ENCODE data around the gene ZSCAN22. TPM values are rescaled to one million over a fixed set of nuclear protein-coding genes. Genes with fewer than 3 reads are reported as not detected.
A peak's percentile ranks its signal among the peaks of the same experiment; 100 is the strongest.

ZSCAN22 gene
- total and polyA plus RNA-seq, 2 of the 13 experiments (the other 11 are each of a cell fraction or from before 2014, with no cell fraction given) = 2.5 to 3.5 TPM

GRCh38 chr19:58362272-58362994 is 35.6 kb downstream of the ZSCAN22 start, which contains the start of gene ZNF497 (continued):
- TF ChIP-seq, protein P1, sequence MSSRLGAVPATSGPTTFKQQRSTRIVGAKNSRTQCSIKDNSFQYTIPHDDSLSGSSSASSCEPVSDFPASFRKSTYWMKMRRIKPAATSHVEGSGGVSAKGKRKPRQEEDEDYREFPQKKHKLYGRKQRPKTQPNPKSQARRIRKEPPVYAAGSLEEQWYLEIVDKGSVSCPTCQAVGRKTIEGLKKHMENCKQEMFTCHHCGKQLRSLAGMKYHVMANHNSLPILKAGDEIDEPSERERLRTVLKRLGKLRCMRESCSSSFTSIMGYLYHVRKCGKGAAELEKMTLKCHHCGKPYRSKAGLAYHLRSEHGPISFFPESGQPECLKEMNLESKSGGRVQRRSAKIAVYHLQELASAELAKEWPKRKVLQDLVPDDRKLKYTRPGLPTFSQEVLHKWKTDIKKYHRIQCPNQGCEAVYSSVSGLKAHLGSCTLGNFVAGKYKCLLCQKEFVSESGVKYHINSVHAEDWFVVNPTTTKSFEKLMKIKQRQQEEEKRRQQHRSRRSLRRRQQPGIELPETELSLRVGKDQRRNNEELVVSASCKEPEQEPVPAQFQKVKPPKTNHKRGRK (CRISPR knock-in tag; IDR thresholded peaks at IDR 0.05) = no peak
- TF ChIP-seq, protein P2, sequence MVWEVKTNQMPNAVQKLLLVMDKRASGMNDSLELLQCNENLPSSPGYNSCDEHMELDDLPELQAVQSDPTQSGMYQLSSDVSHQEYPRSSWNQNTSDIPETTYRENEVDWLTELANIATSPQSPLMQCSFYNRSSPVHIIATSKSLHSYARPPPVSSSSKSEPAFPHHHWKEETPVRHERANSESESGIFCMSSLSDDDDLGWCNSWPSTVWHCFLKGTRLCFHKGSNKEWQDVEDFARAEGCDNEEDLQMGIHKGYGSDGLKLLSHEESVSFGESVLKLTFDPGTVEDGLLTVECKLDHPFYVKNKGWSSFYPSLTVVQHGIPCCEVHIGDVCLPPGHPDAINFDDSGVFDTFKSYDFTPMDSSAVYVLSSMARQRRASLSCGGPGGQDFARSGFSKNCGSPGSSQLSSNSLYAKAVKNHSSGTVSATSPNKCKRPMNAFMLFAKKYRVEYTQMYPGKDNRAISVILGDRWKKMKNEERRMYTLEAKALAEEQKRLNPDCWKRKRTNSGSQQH (CRISPR knock-in tag; IDR thresholded peaks at IDR 0.05; ENCODE audit: low read depth) = peak; percentile 13; the same call in 1 of the 2 replicates
- TF ChIP-seq ZFP36L2 (CRISPR knock-in tag; IDR thresholded peaks at IDR 0.05) (no peak), RFX3 (CRISPR knock-in tag; IDR thresholded peaks at IDR 0.05) (peak; percentile 100), TFDP2 (CRISPR knock-in tag; IDR thresholded peaks at IDR 0.05) (peak; percentile 81), HMG20A (CRISPR knock-in tag; IDR thresholded peaks at IDR 0.05; ENCODE audit: borderline replicate concordance) (no peak), ZNF790 (CRISPR knock-in tag; IDR thresholded peaks at IDR 0.05; ENCODE audit: borderline replicate concordance) (no peak), NR1H2 (CRISPR knock-in tag; IDR thresholded peaks at IDR 0.05; ENCODE audit: borderline replicate concordance, low read depth) (no peak), TOE1 (CRISPR knock-in tag; IDR thresholded peaks at IDR 0.05) (0 out of 2 replicates have a peak, but pooled peaks have one; percentile 27), MED13 (CRISPR knock-in tag; IDR thresholded peaks at IDR 0.05) (peak; percentile 72), SSRP1 (CRISPR knock-in tag; IDR thresholded peaks at IDR 0.05) (no peak; the same call in 1 of the 2 replicates), ZKSCAN5 (CRISPR knock-in tag; IDR thresholded peaks at IDR 0.05) (no peak), ZNF205 (CRISPR knock-in tag; IDR thresholded peaks at IDR 0.05) (peak; percentile 55; the same call in 1 of the 2 replicates), MTA1 (CRISPR knock-in tag; IDR thresholded peaks at IDR 0.05; ENCODE audit: borderline replicate concordance) (0 out of 2 replicates have a peak, but pooled peaks have one; percentile 21), ZNF274 (CRISPR knock-in tag; IDR thresholded peaks at IDR 0.05) (no peak; the same call in 1 of the 2 replicates), SAFB2 (CRISPR knock-in tag; IDR thresholded peaks at IDR 0.05; ENCODE audit: borderline replicate concordance, low read depth) (no peak), PLRG1 (conservative IDR thresholded peaks at IDR 0.05) (no peak), MLLT10 (CRISPR knock-in tag; IDR thresholded peaks at IDR 0.05) (no peak), CCAR2 (optimal IDR thresholded peaks at IDR 0.05; ENCODE audit: low read depth, low read length) (no peak), ZBTB8A (CRISPR knock-in tag; IDR thresholded peaks at IDR 0.05; ENCODE audit: borderline replicate concordance, low read depth) (no peak), ZNF605 (CRISPR knock-in tag; IDR thresholded peaks at IDR 0.05) (no peak; the same call in 1 of the 2 replicates), ZNF530 (CRISPR knock-in tag; IDR thresholded peaks at IDR 0.05; ENCODE audit: low read depth) (no peak)
- TF ChIP-seq, protein P3, sequence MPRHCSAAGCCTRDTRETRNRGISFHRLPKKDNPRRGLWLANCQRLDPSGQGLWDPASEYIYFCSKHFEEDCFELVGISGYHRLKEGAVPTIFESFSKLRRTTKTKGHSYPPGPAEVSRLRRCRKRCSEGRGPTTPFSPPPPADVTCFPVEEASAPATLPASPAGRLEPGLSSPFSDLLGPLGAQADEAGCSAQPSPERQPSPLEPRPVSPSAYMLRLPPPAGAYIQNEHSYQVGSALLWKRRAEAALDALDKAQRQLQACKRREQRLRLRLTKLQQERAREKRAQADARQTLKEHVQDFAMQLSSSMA (CRISPR knock-in tag; IDR thresholded peaks at IDR 0.05) = 0 out of 2 replicates have a peak, but pooled peaks have one; percentile 25
- TF ChIP-seq, protein P4, sequence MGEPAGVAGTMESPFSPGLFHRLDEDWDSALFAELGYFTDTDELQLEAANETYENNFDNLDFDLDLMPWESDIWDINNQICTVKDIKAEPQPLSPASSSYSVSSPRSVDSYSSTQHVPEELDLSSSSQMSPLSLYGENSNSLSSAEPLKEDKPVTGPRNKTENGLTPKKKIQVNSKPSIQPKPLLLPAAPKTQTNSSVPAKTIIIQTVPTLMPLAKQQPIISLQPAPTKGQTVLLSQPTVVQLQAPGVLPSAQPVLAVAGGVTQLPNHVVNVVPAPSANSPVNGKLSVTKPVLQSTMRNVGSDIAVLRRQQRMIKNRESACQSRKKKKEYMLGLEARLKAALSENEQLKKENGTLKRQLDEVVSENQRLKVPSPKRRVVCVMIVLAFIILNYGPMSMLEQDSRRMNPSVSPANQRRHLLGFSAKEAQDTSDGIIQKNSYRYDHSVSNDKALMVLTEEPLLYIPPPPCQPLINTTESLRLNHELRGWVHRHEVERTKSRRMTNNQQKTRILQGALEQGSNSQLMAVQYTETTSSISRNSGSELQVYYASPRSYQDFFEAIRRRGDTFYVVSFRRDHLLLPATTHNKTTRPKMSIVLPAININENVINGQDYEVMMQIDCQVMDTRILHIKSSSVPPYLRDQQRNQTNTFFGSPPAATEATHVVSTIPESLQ (CRISPR knock-in tag; conservative IDR thresholded peaks at IDR 0.05) = no peak; the same call in 1 of the 2 replicates
